Astrocyte (in vitro differentiated cells and primary cell): ENCODE results near the gene BRD7. TPM values are rescaled to one million over a fixed set of nuclear protein-coding genes. Genes with fewer than 3 reads are reported as not detected.

Experiments used
- DNase-seq: peaks from one replicate; pipeline ENCODE4 v3.0.0-alpha.2; 2010; ENCODE audit warnings: low read depth
- FAIRE-seq: peaks from 2 replicates; lab custom pipeline; 2011; peaks lifted over from hg19 to GRCh38; lab: Jason Lieb, UNC
- H2AFZ ChIP-seq: 2 replicates; pipeline ENCODE4 v1.6.0; 2012; ENCODE audit warnings: low read depth, low read length, inconsistent platforms
- H3K27ac ChIP-seq: 2 replicates; pipeline ENCODE4 v1.5.1; 2011; ENCODE audit warnings: low read depth, low read length, inconsistent platforms
- H3K27me3 ChIP-seq: 2 replicates; pipeline ENCODE4 v1.6.0; 2011; ENCODE audit warnings: low read length, inconsistent platforms; ENCODE audit not compliant: insufficient read depth
- H3K36me3 ChIP-seq: 2 replicates; pipeline ENCODE4 v1.5.1; 2011; ENCODE audit warnings: low read length, inconsistent platforms; ENCODE audit not compliant: insufficient read depth
- H3K4me1 ChIP-seq: 2 replicates; pipeline ENCODE4 v1.5.1; 2011; ENCODE audit warnings: low read length, inconsistent platforms; ENCODE audit not compliant: insufficient read depth
- H3K4me2 ChIP-seq: 2 replicates; pipeline ENCODE4 v1.6.0; 2012; ENCODE audit warnings: low read length, inconsistent platforms
- H3K4me3 ChIP-seq: 2 replicates; pipeline ENCODE4 v1.5.1; 2011; ENCODE audit warnings: low read depth, mild to moderate bottlenecking, low read length, inconsistent platforms; ENCODE audit not compliant: insufficient read depth
- H3K79me2 ChIP-seq: 2 replicates; pipeline ENCODE4 v1.6.0; 2012; ENCODE audit warnings: mild to moderate bottlenecking, low read length, inconsistent platforms; ENCODE audit not compliant: insufficient read depth
- H3K9ac ChIP-seq: 2 replicates; pipeline ENCODE4 v1.6.0; 2012; ENCODE audit warnings: mild to moderate bottlenecking, low read length, inconsistent platforms
- H3K9me3 ChIP-seq: 2 replicates; pipeline ENCODE4 v1.5.1; 2012; ENCODE audit warnings: low read depth, mild to moderate bottlenecking, low read length, inconsistent platforms; ENCODE audit not compliant: insufficient read depth
- H4K20me1 ChIP-seq: 2 replicates; pipeline ENCODE4 v1.6.0; 2012; ENCODE audit warnings: low read length, inconsistent platforms; ENCODE audit not compliant: insufficient read depth
- H3K27ac Mint-ChIP-seq: one replicate; pipeline ENCODE4 v1.8.0; 2021; ENCODE audit warnings: mild to moderate bottlenecking, mixed read lengths; ENCODE audit not compliant: unreplicated experiment
- H3K27me3 Mint-ChIP-seq: one replicate; pipeline ENCODE4 v1.8.0; 2021; ENCODE audit warnings: low read depth, mixed read lengths; ENCODE audit not compliant: unreplicated experiment
- H3K36me3 Mint-ChIP-seq: one replicate; pipeline ENCODE4 v1.8.0; 2021; ENCODE audit warnings: low read depth, mixed read lengths; ENCODE audit not compliant: unreplicated experiment
- H3K4me1 Mint-ChIP-seq: one replicate; pipeline ENCODE4 v1.8.0; 2021; ENCODE audit warnings: low read depth, mixed read lengths; ENCODE audit not compliant: unreplicated experiment
- H3K4me3 Mint-ChIP-seq: one replicate; pipeline ENCODE4 v1.8.0; 2021; ENCODE audit warnings: mild to moderate bottlenecking, moderate library complexity, mixed read lengths; ENCODE audit not compliant: unreplicated experiment
- H3K9me3 Mint-ChIP-seq: one replicate; pipeline ENCODE4 v1.8.0; 2021; ENCODE audit warnings: mild to moderate bottlenecking, mixed read lengths; ENCODE audit not compliant: unreplicated experiment
- CTCF ChIP-seq: IDR thresholded peaks from 2 replicates; pipeline ENCODE4 v1.5.1; 2011; ENCODE audit warnings: low read depth, mild to moderate bottlenecking, inconsistent platforms, low read length, moderate library complexity; ENCODE audit not compliant: insufficient read depth
- EZH2 ChIP-seq: IDR thresholded peaks from 2 replicates; pipeline ENCODE4 v1.6.1; 2012; ENCODE audit warnings: mild to moderate bottlenecking, low read length, inconsistent platforms; ENCODE audit not compliant: insufficient read depth
- total RNA-seq: library from RNA; stranded (reverse); gene quantifications from 2 replicates; pipeline ENCODE4 v1.2.1, GENCODE V29; 2021

BRD7 gene
- total RNA-seq, 1 donor from 2014 or later, result 58.5 TPM

GRCh38 chr16:50274326-50275097 is 94.3 kb downstream of the BRD7 start:
- peaks cover 58% of the 10 kb centered on the region for H4K20me1 ChIP-seq
- DNase-seq (no peak), FAIRE-seq (no peak)
- H3K27ac Mint-ChIP-seq, result no peak overlapping the region
- no peak overlapping the region for H3K4me2 ChIP-seq
- no peaks in the 10 kb centered on the region for H3K36me3 Mint-ChIP-seq
- no peak overlapping the region for H3K9ac ChIP-seq
- H3K9me3 ChIP-seq, result no peaks in the 10 kb centered on the region
- H3K9me3 Mint-ChIP-seq, result peaks cover 5% of the 10 kb centered on the region
- H3K27ac ChIP-seq, result no peak overlapping the region
- no peaks in the 10 kb centered on the region for H3K27me3 Mint-ChIP-seq
- H3K79me2 ChIP-seq, result peaks cover 8% of the 10 kb centered on the region
- no peaks in the 10 kb centered on the region for H3K36me3 ChIP-seq
- H2AFZ ChIP-seq, result no peak overlapping the region
- TF ChIP-seq CTCF, result no peak
- no peak for TF ChIP-seq EZH2
- H3K4me3 Mint-ChIP-seq, result no peak overlapping the region
- H3K4me3 ChIP-seq, result no peak overlapping the region
- H3K27me3 ChIP-seq, result no peaks in the 10 kb centered on the region
- H3K4me1 Mint-ChIP-seq, result peaks cover 5% of the 10 kb centered on the region
- no peaks in the 10 kb centered on the region for H3K4me1 ChIP-seq

- H3K9ac ChIP-seq, result no peak overlapping the region
- H3K79me2 ChIP-seq, result peaks cover 14% of the 10 kb centered on the region
- no peaks in the 10 kb centered on the region for H3K27me3 ChIP-seq
- H3K4me1 ChIP-seq, result no peaks in the 10 kb centered on the region
- Mint-ChIP-seq H3K36me3 (no peaks in the 10 kb centered on the region), H3K9me3 (peaks cover 5% of the 10 kb centered on the region), H3K27me3 (no peaks in the 10 kb centered on the region), H3K27ac (no peak overlapping the region), H3K4me1 (no peaks in the 10 kb centered on the region), H3K4me3 (no peak overlapping the region)
- no peak overlapping the region for H3K27ac ChIP-seq
- no peak for FAIRE-seq
- no peak for DNase-seq
- H3K36me3 ChIP-seq, result no peaks in the 10 kb centered on the region
- peaks cover 52% of the 10 kb centered on the region for H4K20me1 ChIP-seq
- no peak for TF ChIP-seq CTCF
- no peak for TF ChIP-seq EZH2
- no peak overlapping the region for H3K4me3 ChIP-seq
- H2AFZ ChIP-seq, result no peak overlapping the region
- no peak overlapping the region for H3K4me2 ChIP-seq
- no peaks in the 10 kb centered on the region for H3K9me3 ChIP-seq
Observed at GRCh38 chr16:50273888-50274325, 94.9 kb downstream of the BRD7 start.

GRCh38 chr16:50273382-50273690 is 95.5 kb downstream of the BRD7 start:
- no peaks in the 10 kb centered on the region for H3K36me3 Mint-ChIP-seq
- H3K9ac ChIP-seq, result no peak overlapping the region
- H3K27me3 ChIP-seq, result no peaks in the 10 kb centered on the region
- H2AFZ ChIP-seq, result no peak overlapping the region
- H3K36me3 ChIP-seq, result no peaks in the 10 kb centered on the region
- no peak overlapping the region for H3K27ac ChIP-seq
- no peaks in the 10 kb centered on the region for H3K4me1 Mint-ChIP-seq
- H3K27ac Mint-ChIP-seq, result no peak overlapping the region
- H4K20me1 ChIP-seq, result peaks cover 46% of the 10 kb centered on the region
- no peak overlapping the region for H3K4me3 Mint-ChIP-seq
- no peak overlapping the region for H3K4me3 ChIP-seq
- FAIRE-seq (no peak), DNase-seq (no peak)
- TF ChIP-seq CTCF (no peak), EZH2 (no peak)
- H3K4me2 ChIP-seq, result no peak overlapping the region
- H3K4me1 ChIP-seq, result no peaks in the 10 kb centered on the region
- no peaks in the 10 kb centered on the region for H3K9me3 ChIP-seq
- no peaks in the 10 kb centered on the region for H3K27me3 Mint-ChIP-seq
- peaks cover 17% of the 10 kb centered on the region for H3K79me2 ChIP-seq
- H3K9me3 Mint-ChIP-seq, result peaks cover 3% of the 10 kb centered on the region
